CD4-positive, alpha-beta T cell (primary cell): ENCODE results near the gene HAS3. TPM values are rescaled to one million over a fixed set of nuclear protein-coding genes. Genes with fewer than 3 reads are reported as not detected.

Source experiments
- ATAC-seq: fragments of 200-7000 bp; cut with Tn5 transposase; one replicate; pipeline ENCODE4 v1.10.0; 2022; ENCODE audit warnings: mild to moderate bottlenecking; ENCODE audit not compliant: poor library complexity
- CTCF ChIA-PET: fragments of 350-600 bp; sonication (Branson Sonifier 250); formaldehyde crosslinking; loops from one replicate; lab custom pipeline; 2021; ENCODE audit warnings: antibody characterized with exemption, inconsistent platforms; lab: Charles Lee
- POLR2A ChIA-PET: fragments of 350-600 bp; sonication (Branson Sonifier 250); formaldehyde crosslinking; loops from one replicate; lab custom pipeline; 2021; ENCODE audit warnings: antibody characterized with exemption, inconsistent platforms; lab: Charles Lee
- DNase-seq, 14 experiments: peaks; one replicate each; pipeline ENCODE4 v3.0.0-alpha.2; 2013 to 2020; ENCODE audit warnings: mixed read lengths in 2 of 14
- H3K27ac ChIP-seq, 2 donors: one replicate each; pipeline versions ENCODE4 v1.5.1 to v1.7.0; 2013; ENCODE audit warnings: low read length in 2 of 2, low read depth in 1 of 2, mild to moderate bottlenecking in 1 of 2
- H3K27me3 ChIP-seq, 2 experiments: 1 replicate in 1 of 2; 2 replicates in 1 of 2; pipeline versions ENCODE4 v1.6.1 to v1.7.0; 2013; ENCODE audit warnings: low read length in 2 of 2, control low read depth in 1 of 2, mild to moderate bottlenecking in 1 of 2, moderate library complexity in 1 of 2; ENCODE audit not compliant: insufficient read depth in 2 of 2, control insufficient read depth in 1 of 2
- H3K36me3 ChIP-seq: one replicate; pipeline ENCODE4 v1.6.1; 2013; ENCODE audit warnings: low read length, control low read depth; ENCODE audit not compliant: insufficient read depth
- H3K4me1 ChIP-seq: one replicate; pipeline ENCODE4 v1.6.1; 2013; ENCODE audit warnings: low read length, control low read depth; ENCODE audit not compliant: insufficient read depth
- H3K4me3 ChIP-seq: one replicate; pipeline ENCODE4 v1.5.1; 2013; ENCODE audit warnings: mild to moderate bottlenecking, low read length, moderate library complexity
- H3K9me3 ChIP-seq, 2 experiments: 1 replicate in 1 of 2; 2 replicates in 1 of 2; pipeline versions ENCODE4 v1.6.1 to v1.7.0; 2013; ENCODE audit warnings: low read length in 2 of 2, mild to moderate bottlenecking in 2 of 2, control low read depth in 1 of 2, moderate library complexity in 1 of 2; ENCODE audit not compliant: control insufficient read depth in 1 of 2, insufficient read depth in 1 of 2
- H3K27ac Mint-ChIP-seq: one replicate; pipeline ENCODE4 v1.8.0; 2020; ENCODE audit warnings: mixed read lengths
- H3K27me3 Mint-ChIP-seq: one replicate; pipeline ENCODE4 v1.8.0; 2021; ENCODE audit warnings: mixed read lengths
- H3K36me3 Mint-ChIP-seq: one replicate; pipeline ENCODE4 v1.8.0; 2021; ENCODE audit warnings: low read depth, mixed read lengths
- H3K4me1 Mint-ChIP-seq: one replicate; pipeline ENCODE4 v1.8.0; 2021; ENCODE audit warnings: low read depth, mixed read lengths
- H3K4me3 Mint-ChIP-seq: one replicate; pipeline ENCODE4 v1.8.0; 2020; ENCODE audit warnings: mild to moderate bottlenecking, mixed read lengths
- H3K9me3 Mint-ChIP-seq: one replicate; pipeline ENCODE4 v1.8.0; 2020; ENCODE audit warnings: mixed read lengths
- intact Hi-C, 2 experiments: fragments of 100-400 bp; cut with DNase I in 1 of 2; cut with micrococcal nuclease in 1 of 2; formaldehyde crosslinking; loops; one replicate each; pipeline versions ENCODE4 v1.15.1 to v1.9.0; 2023 to 2025; cut with DNase I, micrococcal nuclease
- total RNA-seq, 174 experiments: library from RNA in 2 of 174; stranded (reverse) in 2 of 174; gene quantifications; one replicate each; pipeline ENCODE4 v1.2.3 and lab custom pipeline; 2021 to 2026
- TF ChIP-seq, protein P1 (sequence below): fragments of 200-600 bp; IDR thresholded peaks from one replicate; pipeline ENCODE4 v1.8.0; 2022; ENCODE audit warnings: antibody characterized with exemption, mild to moderate bottlenecking

Gene HAS3
- total RNA-seq, 2 experiments from 2014 or later, result 3.2 to 3.4 TPM

GRCh38 chr16:69088684-69089083 lies 16.8 kb upstream of the HAS3 start:
- Histone ChIP-seq H3K4me1 (peaks cover 10% of the 10 kb centered on the region), H3K27me3 (no peaks in the 10 kb centered on the region), H3K36me3 (peaks cover 14% of the 10 kb centered on the region), H3K27ac (no peak overlapping the region), H3K4me3 (no peak overlapping the region), H3K9me3 (no peaks in the 10 kb centered on the region)
- DNase-seq (no peak), ATAC-seq (no peak)
- Mint-ChIP-seq H3K9me3 (no peaks in the 10 kb centered on the region), H3K4me3 (no peak overlapping the region), H3K4me1 (no peaks in the 10 kb centered on the region), H3K27me3 (no peaks in the 10 kb centered on the region), H3K36me3 (peaks cover 26% of the 10 kb centered on the region), H3K27ac (no peak overlapping the region)
- intact Hi-C loops, result no loop called here
- POLR2A ChIA-PET, result no interaction called here
- TF ChIP-seq, protein P1, sequence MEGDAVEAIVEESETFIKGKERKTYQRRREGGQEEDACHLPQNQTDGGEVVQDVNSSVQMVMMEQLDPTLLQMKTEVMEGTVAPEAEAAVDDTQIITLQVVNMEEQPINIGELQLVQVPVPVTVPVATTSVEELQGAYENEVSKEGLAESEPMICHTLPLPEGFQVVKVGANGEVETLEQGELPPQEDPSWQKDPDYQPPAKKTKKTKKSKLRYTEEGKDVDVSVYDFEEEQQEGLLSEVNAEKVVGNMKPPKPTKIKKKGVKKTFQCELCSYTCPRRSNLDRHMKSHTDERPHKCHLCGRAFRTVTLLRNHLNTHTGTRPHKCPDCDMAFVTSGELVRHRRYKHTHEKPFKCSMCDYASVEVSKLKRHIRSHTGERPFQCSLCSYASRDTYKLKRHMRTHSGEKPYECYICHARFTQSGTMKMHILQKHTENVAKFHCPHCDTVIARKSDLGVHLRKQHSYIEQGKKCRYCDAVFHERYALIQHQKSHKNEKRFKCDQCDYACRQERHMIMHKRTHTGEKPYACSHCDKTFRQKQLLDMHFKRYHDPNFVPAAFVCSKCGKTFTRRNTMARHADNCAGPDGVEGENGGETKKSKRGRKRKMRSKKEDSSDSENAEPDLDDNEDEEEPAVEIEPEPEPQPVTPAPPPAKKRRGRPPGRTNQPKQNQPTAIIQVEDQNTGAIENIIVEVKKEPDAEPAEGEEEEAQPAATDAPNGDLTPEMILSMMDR, result no peak
- CTCF ChIA-PET, result interaction anchor here (1.0 kb wide), 1 partner anchor 35 kb away, joined by 5 read pairs; no protein-coding TSS in a partner anchor

DNA sequence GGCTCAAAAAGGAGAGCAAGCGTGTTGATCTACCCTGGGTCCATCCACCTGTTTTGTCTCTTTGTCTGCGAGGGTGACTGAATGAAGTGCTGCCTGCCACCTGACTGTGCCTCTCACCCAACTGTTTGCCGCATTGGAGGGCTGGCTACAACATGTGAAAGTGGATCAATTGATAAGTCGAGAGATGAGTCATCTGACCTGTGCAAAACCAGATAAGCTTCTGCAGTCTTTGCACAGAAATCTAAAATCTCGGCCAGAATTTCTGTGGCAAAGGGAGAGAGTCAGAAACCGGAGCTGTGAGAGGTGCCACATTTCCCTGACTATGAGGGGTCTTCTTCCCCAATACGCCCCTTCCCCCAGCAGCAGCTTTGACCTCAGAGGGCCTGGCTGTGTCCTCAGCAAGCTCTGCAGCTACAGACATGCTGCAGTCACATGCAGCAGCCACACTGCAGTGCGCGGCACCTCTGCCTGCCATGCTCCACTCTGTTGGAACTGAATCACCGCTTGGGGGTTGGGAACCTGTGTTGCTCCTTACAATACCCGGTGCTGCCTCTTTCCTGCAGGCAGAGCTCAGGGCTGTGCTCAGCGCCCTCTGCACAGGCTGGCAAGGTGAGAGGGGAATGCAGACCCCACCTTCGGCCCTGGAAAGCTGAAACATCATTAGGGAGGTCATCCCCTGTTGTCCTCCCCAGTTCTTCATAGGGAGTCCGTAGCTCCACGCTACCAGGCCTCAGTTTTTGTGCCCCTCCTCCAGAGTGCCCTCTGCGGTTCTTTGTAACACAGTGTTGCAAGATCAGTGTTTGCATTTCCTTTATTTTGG lies 16.2 kb upstream of the HAS3 start:
- Mint-ChIP-seq H3K4me3 (no peak overlapping the region), H3K4me1 (no peaks in the 10 kb centered on the region), H3K36me3 (peaks cover 20% of the 10 kb centered on the region), H3K9me3 (no peaks in the 10 kb centered on the region), H3K27me3 (no peaks in the 10 kb centered on the region), H3K27ac (no peak overlapping the region)
- intact Hi-C loops, result no loop called here
- Histone ChIP-seq H3K4me3 (no peak overlapping the region), H3K9me3 (no peaks in the 10 kb centered on the region), H3K4me1 (peaks cover 10% of the 10 kb centered on the region), H3K27ac (no peak overlapping the region), H3K27me3 (no peaks in the 10 kb centered on the region), H3K36me3 (peaks cover 8% of the 10 kb centered on the region)
- POLR2A ChIA-PET, result no interaction called here
- ATAC-seq, result no peak
- peak in 1 of 14 experiments; percentile 9 for DNase-seq
- CTCF ChIA-PET, result interaction anchor here (1.0 kb wide), 1 partner anchor 35 kb away, joined by 5 read pairs; no protein-coding TSS in a partner anchor
- TF ChIP-seq, protein P1, result no peak

- Histone ChIP-seq H3K27ac (no peak overlapping the region), H3K27me3 (no peaks in the 10 kb centered on the region), H3K4me1 (peaks cover 7% of the 10 kb centered on the region), H3K4me3 (no peak overlapping the region), H3K36me3 (no peaks in the 10 kb centered on the region), H3K9me3 (no peaks in the 10 kb centered on the region)
- no peaks in the 10 kb centered on the region for H3K4me1 Mint-ChIP-seq
- H3K27me3 Mint-ChIP-seq, result no peaks in the 10 kb centered on the region
- DNase-seq, result no peak
- TF ChIP-seq, protein P1, result no peak
- POLR2A ChIA-PET, result interaction anchor here (1.1 kb wide), 1 partner anchor 15 kb away, joined by 4 read pairs; no protein-coding TSS in a partner anchor
- CTCF ChIA-PET, result interaction anchor here (0.6 kb wide), 1 partner anchor 23 kb away, joined by 3 read pairs; no protein-coding TSS in a partner anchor
- H3K4me3 Mint-ChIP-seq, result no peak overlapping the region
- no peak overlapping the region for H3K27ac Mint-ChIP-seq
- intact Hi-C loops, result no loop called here
- no peaks in the 10 kb centered on the region for H3K36me3 Mint-ChIP-seq
- no peak for ATAC-seq
- no peaks in the 10 kb centered on the region for H3K9me3 Mint-ChIP-seq
Measured at GRCh38 chr16:69093974-69094373, 11.5 kb upstream of the HAS3 start.
